Gastrocnemius medialis (tissue), 4 donors: ENCODE results near the gene TEX14. TPM values are rescaled to one million over a fixed set of nuclear protein-coding genes. Genes with fewer than 3 reads are reported as not detected.

Source experiments
- ATAC-seq, 2 donors: fragments of 150-250 bp; one replicate each; pipeline ENCODE4 v1.9.1; 2016
- DNase-seq, 2 donors: peaks; one replicate each; pipeline ENCODE4 v3.0.0-alpha.2; 2019
- H3K27ac ChIP-seq, 4 donors: fragments of 200-600 bp; sonication (generic); 1 replicate in 1 of 4; 2 replicates in 3 of 4; pipeline ENCODE4 v1.5.1; 2016 to 2018; ENCODE audit warnings: mild to moderate bottlenecking in 2 of 4, moderate library complexity in 1 of 4
- H3K27me3 ChIP-seq, 3 donors: fragments of 200-600 bp; sonication (generic) in 2 of 3; 1 replicate in 1 of 3; 2 replicates in 2 of 3; pipeline versions ENCODE4 v1.5.1 to v1.6.0; 2016 to 2019; ENCODE audit warnings: mild to moderate bottlenecking in 1 of 3, moderate library complexity in 1 of 3
- H3K36me3 ChIP-seq, 2 donors: fragments of 200-600 bp; sonication (generic) in 1 of 2; one replicate each; pipeline ENCODE4 v1.5.1; 2017 to 2018
- H3K4me1 ChIP-seq, 2 donors: fragments of 200-600 bp; sonication (generic) in 1 of 2; one replicate each; pipeline ENCODE4 v1.5.1; 2016 to 2017; ENCODE audit warnings: mild to moderate bottlenecking in 2 of 2
- H3K4me3 ChIP-seq, 4 donors: fragments of 200-600 bp; sonication (generic) in 3 of 4; 1 replicate in 1 of 4; 2 replicates in 3 of 4; pipeline ENCODE4 v1.5.1; 2016 to 2019; ENCODE audit warnings: mild to moderate bottlenecking in 2 of 4
- H3K9me3 ChIP-seq, 3 donors: fragments of 200-600 bp; sonication (generic) in 2 of 3; 1 replicate in 1 of 3; 2 replicates in 2 of 3; pipeline ENCODE4 v1.5.1; 2016 to 2019
- POLR2A ChIP-seq, 2 donors: fragments of 450-650 bp; IDR thresholded peaks; one replicate each; pipeline ENCODE4 v1.6.1; 2017; ENCODE audit warnings: antibody characterized with exemption in 2 of 2, mild to moderate bottlenecking in 2 of 2, moderate library complexity in 2 of 2
- in situ Hi-C, 4 donors: fragments of 200-750 bp; cut with MboI; loops; one replicate each; pipeline versions ENCODE4 v1.15.0 to v1.8.0; 2017; ENCODE audit warnings: low sequenced_read_pairs in 4 of 4
- intact Hi-C: fragments of 100-400 bp; cut with DNase I; formaldehyde crosslinking; loops from one replicate; pipeline ENCODE4 v1.15.1; 2023; ENCODE audit warnings: low total_unique reads
- total RNA-seq, 4 donors: library from RNA; depleted of rRNA; stranded (reverse); fragments of >200 nt; gene quantifications; one replicate each; pipeline versions ENCODE4 v1.1.0 to v1.2.3, GENCODE V29; 2016
- TF ChIP-seq, protein P1 (sequence below), 5 experiments: fragments of 450-650 bp in 3 of 5; fragments of 200-600 bp in 2 of 5; sonication (generic) in 2 of 5; IDR thresholded peaks in 4 of 5; conservative IDR thresholded peaks in 1 of 5; 1 replicate in 4 of 5; 2 replicates in 1 of 5; pipeline ENCODE4 v1.5.1; 2016 to 2019; ENCODE audit warnings: antibody characterized with exemption in 5 of 5, mild to moderate bottlenecking in 3 of 5, moderate library complexity in 3 of 5

The TEX14 gene
- total RNA-seq, 4 donors from 2014 or later: not detected

DNA sequence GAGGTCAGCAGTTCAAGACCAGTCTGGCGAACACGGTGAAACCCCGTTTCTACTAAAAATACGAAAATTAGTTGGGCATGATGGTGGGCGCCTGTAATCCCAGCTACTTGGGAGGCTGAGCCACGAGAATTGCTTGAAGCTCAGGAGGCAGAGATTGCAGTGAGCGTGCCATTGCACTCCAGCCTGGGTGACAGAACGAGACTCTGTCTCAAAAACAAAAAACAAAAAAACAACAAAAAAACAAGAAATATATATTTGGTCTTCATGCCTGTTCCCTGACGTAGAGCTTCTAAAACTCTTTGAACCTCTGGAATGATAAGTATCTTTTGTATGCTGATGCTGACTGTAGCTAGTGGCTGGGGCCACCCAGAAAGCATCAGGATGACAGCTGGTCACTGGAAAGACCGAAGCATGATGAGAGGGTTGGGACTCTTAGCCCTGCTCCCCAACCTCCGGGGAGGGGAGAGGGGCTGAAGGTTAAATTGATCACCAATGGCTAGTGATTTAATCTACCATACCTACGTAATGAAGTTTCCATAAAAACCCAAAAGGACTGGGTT, 54.8 kb downstream of the TEX14 start:
- ATAC-seq (no peak), DNase-seq (no peak)
- Histone ChIP-seq H3K4me1 (no peaks in the 10 kb centered on the region), H3K27ac (no peak overlapping the region), H3K27me3 (no peaks in the 10 kb centered on the region), H3K9me3 (no peaks in the 10 kb centered on the region), H3K4me3 (no peak overlapping the region), H3K36me3 (no peaks in the 10 kb centered on the region)
- in situ Hi-C loops: loop anchor here in 1 of 4 donors (25.0 kb wide), 1 partner anchor 100 kb away; no protein-coding TSS in a partner anchor
- intact Hi-C loops: no loop called here
- TF ChIP-seq, protein P1, sequence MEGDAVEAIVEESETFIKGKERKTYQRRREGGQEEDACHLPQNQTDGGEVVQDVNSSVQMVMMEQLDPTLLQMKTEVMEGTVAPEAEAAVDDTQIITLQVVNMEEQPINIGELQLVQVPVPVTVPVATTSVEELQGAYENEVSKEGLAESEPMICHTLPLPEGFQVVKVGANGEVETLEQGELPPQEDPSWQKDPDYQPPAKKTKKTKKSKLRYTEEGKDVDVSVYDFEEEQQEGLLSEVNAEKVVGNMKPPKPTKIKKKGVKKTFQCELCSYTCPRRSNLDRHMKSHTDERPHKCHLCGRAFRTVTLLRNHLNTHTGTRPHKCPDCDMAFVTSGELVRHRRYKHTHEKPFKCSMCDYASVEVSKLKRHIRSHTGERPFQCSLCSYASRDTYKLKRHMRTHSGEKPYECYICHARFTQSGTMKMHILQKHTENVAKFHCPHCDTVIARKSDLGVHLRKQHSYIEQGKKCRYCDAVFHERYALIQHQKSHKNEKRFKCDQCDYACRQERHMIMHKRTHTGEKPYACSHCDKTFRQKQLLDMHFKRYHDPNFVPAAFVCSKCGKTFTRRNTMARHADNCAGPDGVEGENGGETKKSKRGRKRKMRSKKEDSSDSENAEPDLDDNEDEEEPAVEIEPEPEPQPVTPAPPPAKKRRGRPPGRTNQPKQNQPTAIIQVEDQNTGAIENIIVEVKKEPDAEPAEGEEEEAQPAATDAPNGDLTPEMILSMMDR (IDR thresholded peaks at IDR 0.05 in 4 of 5, conservative IDR thresholded peaks at IDR 0.05 in 1 of 5): no peak
- no peak for TF ChIP-seq POLR2A (IDR thresholded peaks at IDR 0.05)

DNA sequence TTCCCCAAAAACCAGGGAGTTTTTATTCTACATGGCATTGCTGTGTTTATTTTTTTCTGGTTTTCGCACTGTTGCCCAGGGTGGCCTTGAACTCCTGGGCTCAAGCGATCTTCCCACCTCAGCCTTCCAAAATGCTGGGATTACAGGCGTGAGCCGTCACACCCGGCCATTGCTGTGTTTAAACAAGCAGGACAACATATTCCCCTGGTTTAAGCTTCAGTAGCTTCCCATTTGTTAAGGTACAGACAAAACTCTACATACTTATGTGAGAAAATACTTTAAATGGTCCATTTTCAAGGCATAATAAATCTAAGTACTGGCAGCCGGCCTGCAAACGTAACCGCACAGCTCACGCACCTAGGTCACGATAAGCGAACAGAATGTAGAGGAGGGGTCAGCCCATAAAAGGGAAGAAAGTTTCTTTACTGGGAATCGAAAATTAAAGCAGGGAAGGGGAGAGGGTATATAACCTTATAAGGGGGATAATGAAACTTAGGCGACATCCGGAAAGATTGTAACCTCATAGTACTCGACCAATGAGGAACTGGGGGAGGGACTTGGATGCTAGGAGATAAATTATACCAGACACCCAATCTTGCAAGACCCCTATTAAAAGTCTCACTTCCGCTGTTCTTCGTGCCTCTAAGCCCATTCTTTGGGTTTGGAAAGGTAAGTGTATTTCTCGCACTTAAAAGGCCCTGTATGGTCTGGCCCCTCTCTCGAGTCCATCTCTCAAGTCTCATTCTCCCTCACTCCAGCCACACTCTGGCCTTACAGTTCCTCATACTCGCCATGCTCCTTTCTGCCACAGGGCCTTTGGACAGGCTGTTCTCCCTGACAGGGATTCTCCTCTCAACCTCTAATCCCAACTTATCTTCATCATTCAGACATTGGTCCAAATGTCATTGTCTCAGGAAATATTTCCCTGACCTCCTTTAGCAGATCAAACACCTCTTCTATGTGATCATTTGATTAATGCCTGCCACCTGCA, 59.2 kb downstream of the TEX14 start:
- TF ChIP-seq, protein P1 (IDR thresholded peaks at IDR 0.05 in 4 of 5, conservative IDR thresholded peaks at IDR 0.05 in 1 of 5): no peak
- no peak for TF ChIP-seq POLR2A (IDR thresholded peaks at IDR 0.05)
- ATAC-seq (no peak), DNase-seq (no peak)
- Histone ChIP-seq H3K27me3 (no peaks in the 10 kb centered on the region), H3K4me3 (peak overlapping the region; percentile 32 to 52 (median 50)), H3K4me1 (no peaks in the 10 kb centered on the region), H3K36me3 (no peaks in the 10 kb centered on the region), H3K27ac (peak overlapping the region; percentile 71 to 79 (median 73)), H3K9me3 (no peaks in the 10 kb centered on the region)
- in situ Hi-C loops: loop anchor here in 1 of 4 donors (25.0 kb wide), 1 partner anchor 105 kb away; no protein-coding TSS in a partner anchor
- intact Hi-C loops: loop anchor here (1.0 kb wide), 1 partner anchor 114 kb away; no protein-coding TSS in a partner anchor

DNA sequence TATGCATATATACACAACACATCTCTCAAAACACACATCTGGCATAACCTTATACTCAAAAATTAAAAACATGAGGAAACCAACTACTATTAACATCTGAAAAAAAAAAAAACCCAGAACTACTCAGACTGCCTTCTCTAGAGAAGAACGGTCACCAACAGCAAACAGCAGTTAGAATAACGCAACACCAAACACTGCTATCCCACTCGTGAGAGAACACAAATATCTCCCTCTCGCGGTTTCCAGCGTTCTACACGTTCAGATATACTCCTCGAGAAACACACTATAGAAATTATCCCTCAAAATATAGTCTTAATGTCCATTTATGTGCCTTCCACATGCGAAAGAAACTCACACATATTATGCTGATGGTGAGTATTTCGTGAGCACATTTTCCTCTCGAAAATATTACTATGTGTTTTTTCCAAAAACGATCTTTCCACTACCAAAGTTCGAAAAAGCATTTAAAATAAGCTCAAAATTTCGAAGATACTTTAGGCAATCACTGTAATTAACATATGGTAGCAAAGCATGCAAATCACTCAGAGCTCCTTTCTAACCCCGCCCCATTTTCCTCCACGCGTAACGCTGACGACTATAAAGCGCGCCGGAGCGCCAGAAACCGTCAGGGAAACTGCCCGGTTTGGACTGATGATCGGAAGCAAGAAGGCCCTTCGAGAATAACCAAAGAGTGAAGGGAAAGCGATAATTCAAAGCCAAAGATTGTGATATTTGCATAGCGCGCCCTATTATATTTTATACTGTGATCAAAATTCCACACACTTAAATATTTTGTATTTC, 60.1 kb downstream of the TEX14 start:
- intact Hi-C loops: loop anchor here (1.0 kb wide), 3 partner anchors 28 to 113 kb away; partner anchors contain the start of genes RAD51C and TEX14
- ATAC-seq: peak; percentile 93 to 95
- no peaks in the 10 kb centered on the region for H3K27me3 ChIP-seq
- H3K27ac ChIP-seq: peak overlapping the region; percentile 71 to 79 (median 73)
- no peaks in the 10 kb centered on the region for H3K4me1 ChIP-seq
- peak overlapping the region; percentile 32 to 52 (median 50) for H3K4me3 ChIP-seq
- in situ Hi-C loops: loop anchor here in 1 of 4 donors (25.0 kb wide), 1 partner anchor 106 kb away; no protein-coding TSS in a partner anchor
- H3K36me3 ChIP-seq: no peaks in the 10 kb centered on the region
- TF ChIP-seq, protein P1 (IDR thresholded peaks at IDR 0.05 in 4 of 5, conservative IDR thresholded peaks at IDR 0.05 in 1 of 5): no peak
- TF ChIP-seq POLR2A (IDR thresholded peaks at IDR 0.05): peak; percentile 91 to 96
- DNase-seq: peak; percentile 78 to 91
- no peaks in the 10 kb centered on the region for H3K9me3 ChIP-seq

DNA sequence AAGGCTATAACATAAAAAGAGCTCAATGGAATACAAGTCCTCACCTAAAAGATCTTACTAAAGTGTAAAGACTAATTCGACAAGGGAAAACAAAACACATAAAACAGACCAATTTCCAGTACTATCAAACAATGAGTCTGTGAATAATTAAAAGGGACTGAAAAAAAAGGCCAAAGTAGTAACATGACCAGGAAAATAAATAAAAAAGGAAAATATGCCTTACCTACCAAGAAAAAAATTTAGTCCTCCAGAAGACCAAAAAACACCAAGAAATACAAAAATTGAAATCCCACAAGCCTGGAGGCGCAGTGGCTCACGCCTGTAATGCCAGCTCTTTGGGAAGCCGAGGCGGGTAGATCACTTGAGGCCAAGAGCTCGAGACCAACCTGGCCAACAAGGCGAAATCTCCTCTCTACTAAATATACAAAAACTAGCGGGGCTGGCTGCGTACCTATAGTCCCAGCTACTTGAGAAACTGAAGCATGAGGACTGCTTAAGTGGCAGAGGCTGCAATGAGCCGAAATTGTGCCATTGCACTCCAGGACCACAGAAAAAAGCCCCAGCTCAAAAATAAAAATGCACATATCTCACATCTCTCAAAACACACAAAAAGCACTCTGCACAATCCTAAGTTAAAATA, 60.8 kb downstream of the TEX14 start:
- TF ChIP-seq, protein P1 (IDR thresholded peaks at IDR 0.05 in 4 of 5, conservative IDR thresholded peaks at IDR 0.05 in 1 of 5): no peak
- no peak for TF ChIP-seq POLR2A (IDR thresholded peaks at IDR 0.05)
- Histone ChIP-seq H3K27ac (peak overlapping the region; percentile 71 to 79 (median 73)), H3K4me3 (peak overlapping the region; percentile 32 to 52 (median 50)), H3K36me3 (no peaks in the 10 kb centered on the region), H3K27me3 (no peaks in the 10 kb centered on the region), H3K4me1 (no peaks in the 10 kb centered on the region), H3K9me3 (no peaks in the 10 kb centered on the region)
- DNase-seq (peak; percentile 6 to 32), ATAC-seq (peak in 1 of 2 donors; percentile 21)
- in situ Hi-C loops: loop anchor here in 1 of 4 donors (25.0 kb wide), 1 partner anchor 106 kb away; no protein-coding TSS in a partner anchor
- intact Hi-C loops: loop anchor here (1.0 kb wide), 2 partner anchors 28 to 61 kb away; partner anchors contain the start of genes RAD51C and TEX14
